Sigmoid colon (tissue), 4 donors: ENCODE results near the gene SOAT2.
"Not testable (repeated sequence)": the region's sequence is repeated elsewhere in the genome, so short reads cannot be mapped to it uniquely, and the experiment has no call there.

Source experiments
- POLR2AphosphoS5 ChIP-seq, 4 donors: sonication (generic); formaldehyde crosslinking; IDR thresholded peaks; one replicate each; pipeline ENCODE4 v1.6.1; 2017; ENCODE audit warnings: antibody characterized with exemption in 4 of 4
- TF ChIP-seq, protein P1 (sequence below), 4 experiments: fragments of 450-650 bp in 3 of 4; fragments of 200-600 bp in 1 of 4; IDR thresholded peaks; one replicate each; pipeline ENCODE4 v1.5.1; 2016 to 2019; ENCODE audit warnings: antibody characterized with exemption in 4 of 4, mild to moderate bottlenecking in 3 of 4, moderate library complexity in 2 of 4

DNA sequence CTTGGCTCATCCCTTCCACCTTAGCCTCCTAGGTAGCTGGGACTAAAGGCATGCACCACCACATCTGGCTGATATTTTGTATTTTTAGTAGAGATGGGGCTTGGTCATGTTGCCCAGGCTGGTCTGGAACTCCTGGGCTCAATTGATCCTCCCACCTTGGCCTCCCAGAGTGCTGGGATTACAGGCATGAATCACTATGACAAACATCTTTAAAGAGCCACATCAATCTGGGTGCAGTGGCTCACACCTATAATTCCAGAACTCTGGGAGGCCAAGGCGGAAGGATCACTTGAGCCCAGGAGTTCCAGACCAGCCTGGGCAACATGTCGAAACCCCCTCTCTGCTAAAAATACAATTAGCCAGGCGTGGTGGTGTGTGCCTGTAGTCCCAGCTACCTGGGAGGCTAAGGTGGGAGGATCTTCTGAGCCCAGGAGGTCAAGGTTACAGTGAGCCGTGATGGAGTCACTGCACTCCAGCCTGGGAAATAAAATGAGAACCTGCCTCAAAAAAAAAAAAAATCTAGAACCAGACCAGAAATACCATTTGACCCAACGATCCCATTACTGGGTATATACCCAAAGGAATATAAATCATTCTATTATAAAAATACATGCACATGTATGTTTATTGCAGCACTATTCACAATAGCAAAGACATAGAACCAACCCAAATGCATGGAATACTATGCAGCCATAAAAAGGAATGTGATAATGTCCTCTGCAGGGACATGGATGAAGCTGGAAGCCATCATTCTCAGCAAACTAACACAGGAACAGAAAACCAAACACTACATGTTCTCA lies 8.3 kb upstream of the SOAT2 start:
- TF ChIP-seq, protein P1, sequence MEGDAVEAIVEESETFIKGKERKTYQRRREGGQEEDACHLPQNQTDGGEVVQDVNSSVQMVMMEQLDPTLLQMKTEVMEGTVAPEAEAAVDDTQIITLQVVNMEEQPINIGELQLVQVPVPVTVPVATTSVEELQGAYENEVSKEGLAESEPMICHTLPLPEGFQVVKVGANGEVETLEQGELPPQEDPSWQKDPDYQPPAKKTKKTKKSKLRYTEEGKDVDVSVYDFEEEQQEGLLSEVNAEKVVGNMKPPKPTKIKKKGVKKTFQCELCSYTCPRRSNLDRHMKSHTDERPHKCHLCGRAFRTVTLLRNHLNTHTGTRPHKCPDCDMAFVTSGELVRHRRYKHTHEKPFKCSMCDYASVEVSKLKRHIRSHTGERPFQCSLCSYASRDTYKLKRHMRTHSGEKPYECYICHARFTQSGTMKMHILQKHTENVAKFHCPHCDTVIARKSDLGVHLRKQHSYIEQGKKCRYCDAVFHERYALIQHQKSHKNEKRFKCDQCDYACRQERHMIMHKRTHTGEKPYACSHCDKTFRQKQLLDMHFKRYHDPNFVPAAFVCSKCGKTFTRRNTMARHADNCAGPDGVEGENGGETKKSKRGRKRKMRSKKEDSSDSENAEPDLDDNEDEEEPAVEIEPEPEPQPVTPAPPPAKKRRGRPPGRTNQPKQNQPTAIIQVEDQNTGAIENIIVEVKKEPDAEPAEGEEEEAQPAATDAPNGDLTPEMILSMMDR (IDR thresholded peaks at IDR 0.05), result not testable (repeated sequence)
- not testable (repeated sequence) for TF ChIP-seq POLR2AphosphoS5 (IDR thresholded peaks at IDR 0.05)
